GM18519 (cell line): ENCODE data around the gene TENT5C.

Source experiments
- ATAC-seq: cut with Tn5 transposase; IDR thresholded peaks from one replicate; pipeline ENCODE4 v1.9.1; 2021; ENCODE audit warnings: mild to moderate bottlenecking, moderate library complexity; ENCODE audit not compliant: unreplicated experiment, low FRiP score

Gene TENT5C

GRCh38 chr1:117590273-117590925, 15.4 kb upstream of the TENT5C start:
- ATAC-seq: no peak

- ATAC-seq: no peak
Observed at GRCh38 chr1:117591252-117591651, 14.6 kb upstream of the TENT5C start.

DNA sequence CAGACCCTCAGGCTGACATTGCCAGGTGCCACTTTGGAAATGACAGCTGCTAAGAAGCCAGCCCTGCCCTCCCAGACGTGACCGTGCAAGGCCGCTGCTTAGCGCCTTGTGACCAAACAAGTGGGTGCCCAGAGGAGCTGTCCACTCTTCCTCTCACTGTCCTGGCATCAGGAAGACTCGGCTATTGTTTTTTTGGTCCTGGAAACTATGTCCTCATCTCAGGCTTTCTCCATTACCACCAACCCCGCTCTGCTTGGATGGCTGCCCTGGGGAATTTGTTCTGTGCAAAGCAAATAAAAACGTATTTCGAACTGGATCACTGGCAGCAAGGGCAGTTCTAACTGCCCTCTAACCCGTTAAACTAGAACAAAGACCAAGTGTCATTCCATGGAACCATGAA, 13.7 kb upstream of the TENT5C start:
- no peak for ATAC-seq

GRCh38 chr1:117594261-117594990, 11.4 kb upstream of the TENT5C start:
- ATAC-seq: no peak

GRCh38 chr1:117596023-117596720, 9.7 kb upstream of the TENT5C start:
- ATAC-seq: no peak

GRCh38 chr1:117598489-117598888, 7.4 kb upstream of the TENT5C start:
- no peak for ATAC-seq

- no peak for ATAC-seq
Observed at GRCh38 chr1:117599286-117600221, 6.3 kb upstream of the TENT5C start.

- no peak for ATAC-seq
Observed at GRCh38 chr1:117600325-117600943, 5.4 kb upstream of the TENT5C start.

DNA sequence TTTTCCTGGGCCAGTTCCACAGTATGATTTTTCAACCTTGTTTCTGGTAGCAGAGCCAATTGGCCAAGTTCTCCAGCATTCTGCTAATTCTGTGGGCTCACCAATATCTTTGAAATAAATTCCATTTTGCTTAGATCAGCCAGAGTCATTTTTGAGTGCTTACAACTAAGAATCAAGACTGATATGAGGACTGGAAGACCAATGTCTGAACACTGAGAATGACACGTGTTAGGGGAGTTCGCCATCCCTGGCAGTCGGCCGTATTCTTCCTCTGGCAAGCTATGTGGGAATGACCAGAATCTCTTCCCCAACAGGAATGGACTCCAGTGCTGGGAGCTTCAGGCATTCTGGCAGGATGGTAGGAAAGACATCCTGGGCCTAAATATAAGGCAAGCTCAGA, 4.9 kb upstream of the TENT5C start:
- ATAC-seq: no peak

DNA sequence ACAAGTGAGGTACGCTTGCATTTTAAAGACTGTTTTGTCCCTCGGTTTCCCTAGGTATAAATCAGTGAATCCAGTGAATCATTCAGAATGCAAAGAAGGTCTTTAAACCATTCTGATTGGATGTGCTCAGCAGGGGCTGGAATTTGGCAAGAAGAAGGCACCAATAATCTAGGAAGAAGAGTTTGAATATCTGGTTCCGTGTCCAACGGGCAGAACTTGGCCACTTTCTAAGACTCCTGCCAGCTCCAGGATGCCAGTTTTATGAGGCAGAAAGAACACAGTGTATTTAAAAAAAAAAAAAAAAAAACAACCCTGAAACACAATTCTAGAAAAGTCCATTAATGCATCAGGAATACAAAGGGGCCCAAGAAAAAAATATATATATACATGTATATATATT, 3.0 kb upstream of the TENT5C start:
- ATAC-seq: no peak

- peak; percentile 16 for ATAC-seq
Observed at GRCh38 chr1:117605164-117605773, 579 bp upstream of the TENT5C start.

DNA sequence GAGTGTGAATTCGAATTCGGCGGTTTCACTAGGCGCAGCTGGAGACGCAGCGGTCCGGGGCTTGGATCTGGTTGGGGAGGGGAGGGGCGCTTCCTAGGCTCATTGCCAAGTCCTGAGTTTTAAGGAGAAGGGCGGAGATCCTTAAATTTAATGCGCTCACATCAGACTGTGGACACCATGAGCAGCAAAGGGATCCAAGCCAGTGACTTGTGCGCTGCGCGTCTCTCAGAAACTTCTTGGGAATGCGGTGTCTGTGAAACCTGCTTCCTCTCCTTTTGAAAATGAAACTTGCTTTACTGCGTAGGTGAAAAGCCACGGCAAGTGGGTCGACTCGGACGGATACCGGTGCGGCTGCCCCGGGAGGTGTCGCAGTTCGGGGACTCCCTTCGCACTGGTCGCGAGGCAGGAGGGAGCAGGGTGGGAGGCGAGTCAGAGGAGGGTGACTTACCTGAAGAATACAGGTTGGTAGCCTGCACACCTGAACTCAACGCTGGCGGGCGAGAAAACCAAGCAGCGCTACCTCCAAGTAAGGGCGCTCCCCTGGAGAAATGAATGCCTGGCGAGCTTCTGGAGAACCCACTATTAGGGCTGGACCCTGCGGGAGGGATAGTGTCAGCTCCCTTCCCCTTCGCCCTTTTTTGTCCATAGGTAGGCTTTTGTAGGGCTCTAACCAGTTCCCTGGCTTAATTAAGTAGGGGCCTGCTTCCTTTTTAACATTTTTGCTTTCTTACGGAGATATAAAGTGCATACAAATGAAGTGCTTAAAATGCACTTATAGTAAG, 992 bp downstream of the TENT5C start:
- ATAC-seq: no peak

- no peak for ATAC-seq
Observed at GRCh38 chr1:117607471-117607870, 1.6 kb downstream of the TENT5C start.

- ATAC-seq: no peak
Observed at GRCh38 chr1:117608115-117608615, 2.3 kb downstream of the TENT5C start.

DNA sequence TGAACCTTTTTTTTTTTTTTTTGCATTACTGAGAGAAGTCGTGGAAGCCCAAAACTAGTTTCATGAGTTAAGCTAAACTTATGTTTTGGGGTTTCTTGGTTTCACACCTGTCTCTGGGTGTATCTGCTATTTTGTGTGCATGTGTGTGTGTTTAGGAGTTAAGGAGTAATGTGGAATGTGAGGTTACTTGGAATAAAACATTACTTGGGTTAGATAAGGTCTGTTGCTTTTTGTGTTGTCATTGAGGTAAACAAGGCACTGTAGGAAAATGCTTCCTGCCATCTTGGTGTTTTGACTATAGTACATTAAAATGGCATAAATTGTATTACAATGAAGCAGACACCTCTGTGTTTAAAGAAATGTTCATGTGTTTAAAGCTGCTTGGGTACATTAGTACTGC, 2.9 kb downstream of the TENT5C start:
- no peak for ATAC-seq

DNA sequence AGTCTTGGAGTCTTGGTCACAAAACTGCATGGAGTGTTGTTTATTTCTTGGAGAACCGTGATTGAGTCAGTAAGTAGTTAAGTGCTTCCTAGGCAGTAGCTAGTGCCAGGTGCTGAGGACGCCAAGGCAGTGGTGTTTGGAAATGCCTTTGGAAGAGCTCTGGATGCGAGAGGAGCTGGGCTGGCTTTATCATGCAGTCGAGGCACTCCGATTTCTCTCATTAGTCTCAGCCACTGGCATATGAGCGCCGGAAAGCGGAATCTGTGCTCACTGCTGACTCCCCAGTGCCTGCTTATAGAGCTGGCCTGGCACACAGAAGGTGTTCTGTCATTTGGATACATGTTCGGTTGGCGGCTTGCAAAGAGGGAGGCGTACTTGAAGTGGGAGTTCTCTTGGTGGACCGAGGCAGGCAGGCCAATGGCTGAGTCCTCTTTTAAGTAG, 3.6 kb downstream of the TENT5C start:
- no peak for ATAC-seq

GRCh38 chr1:117610036-117610435, 4.2 kb downstream of the TENT5C start:
- no peak for ATAC-seq

DNA sequence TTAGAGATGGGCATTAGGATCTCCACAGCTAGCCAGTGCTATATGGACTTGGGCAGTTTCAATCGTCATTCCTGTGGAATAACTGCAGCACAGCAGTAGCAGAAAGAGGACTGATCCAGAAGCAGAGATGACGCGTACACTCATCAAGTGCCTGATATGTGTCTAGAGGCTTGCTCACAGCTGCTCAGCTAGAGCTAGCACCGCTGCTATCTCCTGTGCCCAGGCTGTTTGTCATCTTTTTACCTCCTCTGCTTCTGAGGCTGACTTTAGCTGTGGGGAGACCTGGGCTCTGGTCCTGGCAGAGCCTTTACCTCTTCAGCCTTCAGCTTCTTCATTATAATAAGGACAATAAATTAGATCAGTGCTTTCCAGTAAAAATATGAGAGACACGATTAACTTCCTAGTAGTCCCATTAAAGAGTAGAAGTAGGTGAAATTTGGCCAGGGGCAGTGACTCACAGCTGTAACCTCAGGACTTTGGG, 5.3 kb downstream of the TENT5C start:
- no peak for ATAC-seq
